ENCODE measurements around the gene PGM2.

The PGM2 gene

DNA sequence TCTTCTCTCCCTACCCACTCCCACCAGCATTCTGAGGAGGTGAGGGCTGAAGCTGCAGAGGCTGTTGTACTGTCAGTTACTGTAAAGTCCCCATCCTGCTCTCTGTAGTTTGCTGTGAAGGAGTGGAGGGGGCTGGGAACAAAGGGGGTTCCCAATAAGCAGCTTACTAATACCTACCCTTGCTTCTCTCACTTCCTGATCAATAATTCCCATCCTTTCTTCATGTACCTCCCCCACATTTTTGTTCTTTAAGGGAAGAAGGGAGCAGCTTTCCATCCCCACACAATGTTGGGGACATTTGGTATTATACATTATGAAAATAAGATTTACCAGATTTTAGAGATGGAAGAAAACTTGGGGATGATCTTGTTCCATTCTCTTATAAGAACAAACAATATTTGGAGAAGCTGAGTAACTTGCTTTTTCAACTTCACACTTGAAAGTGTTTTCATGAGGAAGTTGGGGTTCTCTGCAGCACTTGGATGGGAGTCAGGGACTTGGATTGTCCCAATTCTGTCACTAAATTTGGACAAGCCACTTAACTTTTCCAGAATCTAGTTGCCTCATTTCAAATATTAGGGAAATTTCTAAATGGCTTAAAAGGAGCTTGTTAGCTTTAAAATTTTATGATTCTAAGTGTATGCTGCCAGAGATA is 69.8 kb downstream of the PGM2 start:
- no peak for DNase-seq (ENCODE audit: low read depth in 2 of 3, low spot score in 2 of 3)

DNA sequence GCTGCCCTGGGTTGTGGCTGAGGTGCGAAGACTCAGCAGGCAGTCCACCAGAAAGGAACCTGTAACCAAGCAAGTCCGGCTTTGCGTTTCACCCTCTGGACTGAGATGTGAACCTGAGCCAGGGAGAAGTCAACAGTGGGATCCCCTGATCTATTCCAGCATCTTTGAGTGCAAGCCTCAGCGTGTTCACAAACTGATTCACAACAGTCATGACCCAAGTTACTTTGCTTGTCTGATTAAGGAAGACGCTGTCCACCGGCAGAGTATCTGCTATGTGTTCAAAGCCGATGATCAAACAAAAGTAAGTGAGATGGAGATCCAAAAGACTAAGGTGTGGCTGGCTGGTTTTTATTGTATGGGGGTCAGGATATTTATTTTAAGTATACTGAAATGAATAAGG is 75.7 kb downstream of the PGM2 start:
- DNase-seq (ENCODE audit: low read depth in 2 of 3, low spot score in 2 of 3): no peak

DNA sequence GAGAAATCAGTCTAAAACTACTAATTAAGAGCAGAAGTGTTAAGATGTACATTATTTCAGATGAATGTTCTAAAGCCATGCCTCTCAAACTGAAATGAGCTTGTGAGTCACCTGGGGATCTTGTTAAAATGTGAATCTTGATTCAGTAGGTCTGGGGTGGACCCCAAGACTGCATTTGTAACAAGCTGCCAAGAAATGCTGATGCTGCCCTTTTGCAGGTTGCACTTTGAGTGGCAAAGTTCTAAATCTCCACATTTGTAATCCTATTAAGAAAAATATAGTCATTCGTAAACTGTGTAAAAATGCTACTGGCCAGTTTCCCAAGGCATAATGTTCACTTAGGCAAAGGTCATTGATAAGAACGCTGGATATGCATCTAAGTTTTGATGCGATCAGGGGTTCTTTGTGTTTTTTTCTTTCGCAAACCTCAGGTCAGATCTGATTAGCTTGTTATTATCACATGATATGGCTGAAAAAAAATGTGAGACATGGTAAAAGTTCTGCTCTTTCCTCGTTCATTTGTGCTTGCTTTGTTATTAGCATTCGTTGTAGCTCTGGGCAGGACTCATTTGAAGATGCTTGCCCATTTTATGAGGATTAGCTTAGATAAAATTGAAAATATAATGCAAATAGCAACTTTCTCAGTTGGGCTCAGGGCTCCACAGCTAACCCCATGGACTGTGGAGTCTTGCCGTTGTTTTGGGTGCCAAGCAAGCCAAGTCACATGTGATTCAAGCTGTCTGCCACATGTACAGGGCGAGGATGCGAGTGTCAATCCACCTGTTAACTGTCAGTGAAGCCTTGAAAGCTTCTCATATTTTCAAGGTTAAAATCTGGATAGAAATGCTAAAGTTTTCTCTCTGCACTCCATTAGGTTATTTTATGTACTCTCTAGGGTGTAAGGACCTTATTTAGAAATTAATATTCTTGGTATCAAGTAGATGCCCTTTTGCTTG is 76.5 kb downstream of the PGM2 start:
- DNase-seq (ENCODE audit: low read depth in 2 of 3, low spot score in 2 of 3): no peak

DNA sequence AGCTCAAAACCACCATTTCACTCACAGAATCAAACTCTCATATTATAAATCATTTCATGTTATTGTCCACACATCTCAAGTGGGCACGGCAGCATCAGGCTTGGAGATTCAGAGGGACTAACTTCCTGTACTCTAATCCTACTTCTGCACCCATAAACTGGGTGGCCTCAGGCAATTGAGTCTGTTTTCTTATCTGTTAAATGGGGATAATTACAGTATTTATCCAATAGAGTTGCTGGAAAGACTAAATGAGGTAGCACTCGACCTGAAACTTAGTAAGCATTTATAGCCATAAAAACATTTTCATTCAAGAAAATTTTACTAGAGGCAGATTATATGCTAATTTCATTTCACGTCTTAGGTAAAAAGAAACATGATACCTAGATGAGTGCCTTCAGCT is 77.4 kb downstream of the PGM2 start:
- DNase-seq (ENCODE audit: low read depth in 2 of 3, low spot score in 2 of 3): no peak

DNA sequence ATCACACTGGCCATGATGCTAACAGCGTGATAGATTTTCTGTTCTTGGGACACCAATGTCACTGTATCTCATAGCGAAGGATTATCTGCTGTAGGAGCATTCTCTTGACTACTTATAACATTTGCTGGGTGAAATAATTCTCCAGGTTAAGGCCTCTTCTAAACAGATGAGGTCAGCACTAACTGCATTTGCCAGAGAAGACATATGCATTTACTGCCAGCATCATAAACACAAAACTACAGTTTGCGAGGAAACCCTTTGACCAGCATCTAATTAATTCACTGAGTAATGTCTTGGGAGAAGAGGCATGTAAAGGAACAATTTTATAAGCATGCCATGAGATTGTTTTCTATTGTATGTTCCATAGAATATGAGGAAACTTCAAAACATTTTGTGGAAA is 78.3 kb downstream of the PGM2 start:
- DNase-seq (ENCODE audit: low read depth in 2 of 3, low spot score in 2 of 3): no peak

DNA sequence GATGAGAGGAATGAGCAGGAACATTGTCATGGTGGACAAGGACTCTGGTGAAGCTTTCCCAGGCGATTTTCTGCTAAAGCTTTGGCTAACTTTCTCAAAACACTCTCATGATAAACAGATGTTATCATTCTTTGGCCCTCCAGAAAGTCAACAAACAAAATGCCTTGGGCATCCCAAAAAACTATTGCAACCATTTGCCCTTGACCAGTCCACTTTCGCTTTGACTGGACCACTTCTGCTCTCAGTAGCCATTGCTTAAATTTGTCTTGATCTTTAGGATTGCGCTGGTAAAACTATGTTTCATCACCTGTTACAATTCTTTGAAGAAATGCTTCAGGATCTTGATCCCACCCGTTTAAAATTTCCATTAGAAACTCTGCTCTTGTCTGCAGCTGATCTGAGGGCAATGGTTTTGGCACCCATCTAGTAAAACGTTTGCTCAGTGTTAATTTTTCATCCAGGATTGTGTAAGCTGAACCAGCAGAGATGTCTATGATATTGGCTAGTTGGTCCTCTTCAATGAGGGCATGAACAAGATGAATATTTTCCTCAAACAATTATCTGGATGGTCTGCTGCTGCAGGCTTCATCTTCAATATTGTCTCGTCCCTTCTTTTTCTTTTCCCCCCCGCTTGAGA is 79.2 kb downstream of the PGM2 start:
- no peak for DNase-seq (ENCODE audit: low read depth in 2 of 3, low spot score in 2 of 3)

DNA sequence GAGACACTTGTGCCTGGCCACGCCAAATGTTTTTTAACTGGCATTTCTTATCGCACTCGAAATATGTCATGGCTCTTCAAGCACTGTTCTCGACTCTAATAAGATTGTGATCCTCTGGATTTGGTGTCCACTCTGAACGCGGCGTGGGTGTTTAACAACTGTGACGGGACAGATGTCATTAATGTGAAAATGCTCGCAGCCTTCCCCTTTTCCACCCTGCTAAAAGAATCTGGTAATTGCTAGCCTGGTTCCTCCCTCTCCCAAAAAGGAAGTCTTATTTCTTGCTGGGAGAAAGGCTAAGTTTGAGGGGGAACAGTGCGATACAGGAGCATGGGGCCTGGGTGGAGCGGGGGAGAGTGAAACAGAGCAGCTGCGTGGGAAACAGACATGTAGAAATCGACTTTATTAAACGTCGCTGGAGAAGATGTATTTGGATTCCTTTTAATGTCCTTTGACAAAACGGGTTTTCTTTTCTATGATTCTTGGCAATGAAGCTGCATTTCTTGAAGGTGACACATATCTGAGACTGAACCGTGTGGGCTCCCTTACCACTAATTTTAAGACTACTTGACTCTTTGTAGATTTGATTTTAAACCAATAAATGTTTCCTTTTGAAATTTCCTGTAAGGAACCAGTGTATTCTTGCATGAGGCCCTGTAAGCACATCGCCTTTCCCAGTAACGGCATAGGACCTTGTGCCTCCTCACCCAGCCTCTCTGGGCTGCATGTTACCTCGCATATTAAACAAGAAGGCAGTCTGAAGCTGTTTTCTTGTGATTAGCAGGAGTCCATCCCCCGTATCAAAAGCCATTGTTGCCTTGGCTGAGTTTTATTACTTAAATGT is 82.2 kb downstream of the PGM2 start:
- DNase-seq (ENCODE audit: low read depth in 2 of 3, low spot score in 2 of 3): no peak

DNA sequence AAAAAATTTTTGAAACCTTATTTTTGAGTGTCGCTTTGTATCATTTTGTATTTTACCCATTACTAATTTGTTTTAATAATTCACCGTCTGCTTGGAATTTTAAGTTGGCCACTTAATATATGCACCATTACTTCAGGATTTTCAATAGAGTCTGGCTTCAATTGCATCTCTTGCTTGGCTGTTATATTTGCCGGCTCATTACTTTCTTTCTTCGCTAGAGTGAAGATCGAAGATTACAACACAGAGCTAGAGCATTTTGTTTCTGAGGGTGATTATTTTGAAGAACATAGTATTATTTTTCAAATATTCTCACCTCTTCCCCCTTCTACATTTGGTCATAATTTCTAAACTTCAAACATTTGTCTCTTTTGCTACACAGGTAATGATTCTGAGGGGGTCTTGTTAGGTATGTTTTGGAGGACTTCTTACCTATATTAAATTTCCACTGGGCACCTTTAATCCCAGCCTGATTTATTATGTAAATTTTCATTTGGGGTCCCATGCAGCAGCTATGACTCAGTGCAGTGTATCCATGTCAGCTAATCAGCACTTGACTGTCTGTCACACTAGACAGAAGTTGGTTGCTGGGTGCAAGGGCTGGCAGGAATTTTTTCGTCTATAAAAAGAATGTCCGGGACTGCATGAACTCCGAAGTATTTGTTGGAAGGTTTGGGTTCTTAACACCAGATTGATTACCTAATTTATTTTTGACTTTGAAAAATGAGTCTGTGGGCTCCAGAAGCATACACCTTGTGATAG is 83.0 kb downstream of the PGM2 start:
- DNase-seq (ENCODE audit: low read depth in 2 of 3, low spot score in 2 of 3): no peak

DNA sequence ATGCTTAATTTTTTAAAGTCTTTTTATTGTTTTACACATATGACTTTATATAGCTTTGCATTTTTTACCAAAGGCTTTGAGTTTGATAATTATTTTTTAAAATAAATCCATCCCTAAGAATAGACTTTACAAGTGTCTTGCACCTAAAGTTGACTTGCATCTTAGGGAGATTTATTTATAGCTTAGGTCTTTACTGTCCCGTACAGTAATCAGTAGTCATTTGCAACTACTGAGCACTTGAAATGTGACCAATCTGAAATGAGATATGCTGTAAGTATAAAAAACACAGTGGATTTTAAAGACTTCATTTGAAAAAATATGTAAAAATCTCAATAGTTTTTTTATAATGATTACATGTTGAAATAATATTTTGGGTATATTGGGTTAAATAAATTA is 83.6 kb downstream of the PGM2 start:
- DNase-seq (ENCODE audit: low read depth in 2 of 3, low spot score in 2 of 3): no peak

All from activated CD8-positive, alpha-beta memory T cell treated with anti-CD3 and anti-CD28 coated beads for 48 hours (primary cell).